GM19395 (cell line): ENCODE results near the gene DGKZ.
A peak's percentile ranks its signal among the peaks of the same experiment; 100 is the strongest.
"Not testable (repeated sequence)": the region's sequence is repeated elsewhere in the genome, so short reads cannot be mapped to it uniquely, and the experiment has no call there.

Experiments used
- ATAC-seq: cut with Tn5 transposase; IDR thresholded peaks from one replicate; pipeline ENCODE4 v1.9.1; 2021; ENCODE audit warnings: mild to moderate bottlenecking, moderate library complexity; ENCODE audit not compliant: unreplicated experiment

The DGKZ gene, protein sequence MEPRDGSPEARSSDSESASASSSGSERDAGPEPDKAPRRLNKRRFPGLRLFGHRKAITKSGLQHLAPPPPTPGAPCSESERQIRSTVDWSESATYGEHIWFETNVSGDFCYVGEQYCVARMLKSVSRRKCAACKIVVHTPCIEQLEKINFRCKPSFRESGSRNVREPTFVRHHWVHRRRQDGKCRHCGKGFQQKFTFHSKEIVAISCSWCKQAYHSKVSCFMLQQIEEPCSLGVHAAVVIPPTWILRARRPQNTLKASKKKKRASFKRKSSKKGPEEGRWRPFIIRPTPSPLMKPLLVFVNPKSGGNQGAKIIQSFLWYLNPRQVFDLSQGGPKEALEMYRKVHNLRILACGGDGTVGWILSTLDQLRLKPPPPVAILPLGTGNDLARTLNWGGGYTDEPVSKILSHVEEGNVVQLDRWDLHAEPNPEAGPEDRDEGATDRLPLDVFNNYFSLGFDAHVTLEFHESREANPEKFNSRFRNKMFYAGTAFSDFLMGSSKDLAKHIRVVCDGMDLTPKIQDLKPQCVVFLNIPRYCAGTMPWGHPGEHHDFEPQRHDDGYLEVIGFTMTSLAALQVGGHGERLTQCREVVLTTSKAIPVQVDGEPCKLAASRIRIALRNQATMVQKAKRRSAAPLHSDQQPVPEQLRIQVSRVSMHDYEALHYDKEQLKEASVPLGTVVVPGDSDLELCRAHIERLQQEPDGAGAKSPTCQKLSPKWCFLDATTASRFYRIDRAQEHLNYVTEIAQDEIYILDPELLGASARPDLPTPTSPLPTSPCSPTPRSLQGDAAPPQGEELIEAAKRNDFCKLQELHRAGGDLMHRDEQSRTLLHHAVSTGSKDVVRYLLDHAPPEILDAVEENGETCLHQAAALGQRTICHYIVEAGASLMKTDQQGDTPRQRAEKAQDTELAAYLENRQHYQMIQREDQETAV

DNA sequence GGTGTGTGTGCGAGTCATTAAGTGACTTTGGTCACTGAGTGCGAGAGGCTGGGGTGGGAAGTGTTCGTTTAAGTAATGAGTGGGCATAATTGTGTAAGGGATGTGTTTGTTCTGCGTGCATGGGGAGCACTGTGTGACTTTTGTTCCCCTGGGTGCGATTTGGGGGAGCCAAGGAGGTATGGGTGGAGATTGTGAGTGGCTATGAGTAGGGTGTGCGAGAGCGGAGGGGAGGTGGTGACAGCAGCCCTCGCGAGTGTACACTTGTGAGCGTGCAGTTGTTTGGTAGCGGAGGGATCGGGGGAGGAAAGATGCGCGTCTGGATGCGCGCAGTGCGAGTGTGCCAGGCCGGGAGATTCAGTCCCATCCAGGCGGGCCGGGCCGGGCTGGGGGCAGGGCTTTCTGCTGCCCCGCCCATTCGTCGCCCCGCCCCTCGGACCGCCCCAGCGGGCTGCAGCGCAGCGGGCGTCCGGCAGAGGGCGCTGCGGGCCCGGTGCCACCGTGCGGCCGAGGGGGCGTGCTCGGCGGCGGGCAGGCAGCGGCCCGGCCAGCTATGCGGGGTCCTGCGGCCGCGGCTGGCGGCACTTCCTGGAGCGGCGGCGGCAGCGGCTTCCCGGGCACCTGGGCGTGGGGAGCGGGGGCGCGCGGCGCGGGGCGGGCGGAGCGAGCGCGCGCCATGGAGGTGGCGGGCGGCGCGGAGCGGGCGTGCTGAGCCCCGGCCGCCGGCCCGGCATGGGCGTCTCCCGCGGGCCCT lies at the start of gene DGKZ:
Gene DGKZ (plus strand): TSS at position 578 of the 751 bp plus-strand sequence. CDS start 197 bp downstream, outside the sequence.
- peak; percentile 44 for ATAC-seq

DNA sequence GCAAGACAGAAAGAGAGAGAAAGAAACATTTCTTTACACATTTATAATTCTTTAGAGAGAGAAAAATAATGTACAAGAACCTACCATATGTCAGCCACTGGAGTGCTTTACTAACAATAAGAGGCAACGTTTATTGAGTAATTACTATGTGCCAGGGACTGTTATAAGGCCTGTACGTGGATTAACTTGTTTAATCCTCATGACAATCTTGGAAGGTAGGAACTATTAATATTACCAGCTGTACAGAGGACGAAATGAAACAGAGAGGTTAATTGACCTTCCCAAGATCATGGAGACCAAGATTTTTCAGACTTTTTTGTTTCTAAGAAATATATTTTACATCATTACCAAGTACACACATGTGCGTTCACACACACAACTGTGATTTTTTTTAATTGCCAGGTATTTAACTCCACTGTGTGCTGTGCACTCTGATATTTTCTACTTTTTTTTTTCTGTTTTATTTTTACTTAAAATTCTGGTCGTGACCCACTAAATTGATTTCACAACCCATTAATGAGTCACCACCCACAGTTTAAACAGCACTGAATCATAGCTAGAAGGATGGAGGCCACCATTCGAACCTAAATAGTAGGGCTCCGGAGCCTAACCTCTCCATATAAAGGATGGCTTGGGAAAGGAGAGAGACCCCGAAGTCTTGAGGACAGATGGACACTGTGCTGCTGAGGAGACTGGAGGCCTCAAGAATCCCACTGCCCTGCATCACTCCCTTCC lies 48.4 kb upstream of the DGKZ start:
- no peak for ATAC-seq

DNA sequence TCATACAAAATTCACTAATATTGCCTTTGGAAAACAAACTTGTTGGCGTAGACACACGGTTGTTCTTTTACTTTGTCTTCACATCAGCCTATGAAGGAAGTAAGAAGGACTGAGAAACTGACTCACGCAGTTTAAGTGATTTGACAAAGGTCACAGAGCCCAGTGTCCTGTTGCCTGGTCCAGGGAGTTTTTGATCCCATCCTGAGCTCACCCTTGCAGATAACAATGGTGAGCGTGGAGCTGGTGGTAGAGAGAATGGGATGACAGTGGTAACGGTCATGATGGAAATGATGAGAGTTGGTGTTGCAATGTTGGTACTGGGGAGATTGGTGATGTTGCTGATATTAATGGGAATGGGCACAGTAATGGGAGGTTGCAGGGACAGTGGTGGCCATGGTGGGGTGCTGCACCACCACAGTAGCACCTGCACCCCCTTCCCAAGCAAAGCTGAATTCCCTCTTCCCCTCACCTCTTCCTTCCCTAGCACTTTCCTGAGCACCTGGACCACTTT lies 47.8 kb upstream of the DGKZ start:
- ATAC-seq, result no peak

DNA sequence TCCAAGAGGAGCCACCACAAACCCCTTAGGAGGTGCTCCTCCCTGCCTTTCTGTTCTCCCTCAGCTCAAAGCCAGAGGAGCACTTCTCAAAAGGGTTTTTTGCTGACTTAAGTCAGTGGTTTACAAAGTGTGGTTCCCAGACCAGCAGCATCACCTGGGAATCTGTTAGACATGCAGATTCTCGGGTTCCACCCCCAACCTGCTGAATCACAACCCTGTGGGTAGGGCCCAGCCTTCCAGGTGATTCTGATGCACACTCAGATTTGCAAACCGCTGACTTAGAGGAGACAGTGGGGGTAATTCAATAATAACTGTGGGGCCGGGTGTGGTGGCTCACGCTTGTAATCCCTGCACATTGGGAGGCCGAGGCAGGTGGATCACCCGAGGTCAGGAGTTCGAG lies 47.0 kb upstream of the DGKZ start:
- no peak for ATAC-seq

DNA sequence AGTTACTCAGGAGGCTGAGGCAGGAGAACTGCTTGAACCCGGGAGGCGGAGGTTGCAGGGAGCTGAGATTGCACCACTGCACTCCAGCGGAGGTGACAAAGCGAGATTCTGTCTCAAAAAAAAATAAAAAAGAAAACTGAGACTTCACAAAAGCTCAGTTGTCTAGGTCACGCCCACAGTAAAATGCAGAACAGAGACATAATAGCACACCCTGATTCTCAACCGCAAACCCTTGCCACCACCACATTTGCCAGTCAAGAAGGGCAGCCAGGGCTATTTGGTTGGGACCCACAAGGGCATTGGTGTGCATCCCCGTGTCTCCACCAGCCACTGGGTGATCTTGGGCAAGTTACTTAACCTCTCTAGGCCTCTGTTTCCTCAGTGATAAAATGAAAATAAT lies 44.4 kb upstream of the DGKZ start:
- ATAC-seq, result peak; percentile 89

DNA sequence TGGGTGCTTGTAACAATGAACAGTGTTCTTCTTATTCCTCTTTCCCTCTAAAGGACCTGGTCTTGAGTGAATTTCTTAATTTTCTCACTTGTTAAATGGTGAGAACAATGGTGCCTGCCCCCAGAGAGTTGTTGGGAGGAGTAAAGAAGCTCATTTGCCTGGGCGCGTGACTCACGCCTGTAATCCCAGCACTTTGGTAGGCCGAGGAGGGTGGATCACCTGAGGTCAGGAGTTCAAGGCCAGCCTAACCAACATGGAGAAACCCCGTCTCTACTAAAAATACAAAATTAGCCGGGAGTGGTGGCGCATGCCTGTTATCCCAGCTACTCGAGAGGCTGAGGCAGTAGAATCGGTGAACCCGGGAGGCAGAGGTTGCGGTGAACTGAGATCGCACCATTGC lies 43.2 kb upstream of the DGKZ start:
- not testable (repeated sequence) for ATAC-seq

DNA sequence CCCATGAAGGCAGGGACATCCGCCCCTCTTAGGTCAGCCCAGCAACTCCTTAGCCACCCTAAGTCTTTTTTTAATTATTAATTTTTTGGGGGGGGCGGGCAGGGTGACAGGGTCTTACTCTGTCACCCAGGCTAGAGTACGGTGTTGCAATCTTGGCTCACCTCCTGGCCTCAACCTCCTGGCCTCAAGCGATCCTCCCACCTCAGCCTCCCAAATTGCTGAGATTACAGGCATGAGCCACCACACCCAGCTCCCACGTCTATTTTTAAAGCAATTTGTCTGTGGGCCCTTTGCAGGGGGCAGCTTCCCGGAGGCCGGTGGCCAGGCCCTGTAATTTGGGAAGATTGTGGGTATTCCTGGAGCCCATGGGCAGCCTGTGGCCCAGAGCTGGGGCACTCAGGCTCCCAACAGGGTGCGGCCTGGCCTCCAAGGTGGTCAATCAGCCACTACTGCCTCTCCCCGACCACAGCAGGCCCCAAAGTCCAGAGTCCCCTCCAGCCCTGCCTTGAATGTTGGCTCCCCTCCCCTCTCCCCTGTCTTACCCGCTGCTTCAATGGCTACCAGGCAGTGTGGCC lies 42.6 kb upstream of the DGKZ start:
- ATAC-seq, result no peak

DNA sequence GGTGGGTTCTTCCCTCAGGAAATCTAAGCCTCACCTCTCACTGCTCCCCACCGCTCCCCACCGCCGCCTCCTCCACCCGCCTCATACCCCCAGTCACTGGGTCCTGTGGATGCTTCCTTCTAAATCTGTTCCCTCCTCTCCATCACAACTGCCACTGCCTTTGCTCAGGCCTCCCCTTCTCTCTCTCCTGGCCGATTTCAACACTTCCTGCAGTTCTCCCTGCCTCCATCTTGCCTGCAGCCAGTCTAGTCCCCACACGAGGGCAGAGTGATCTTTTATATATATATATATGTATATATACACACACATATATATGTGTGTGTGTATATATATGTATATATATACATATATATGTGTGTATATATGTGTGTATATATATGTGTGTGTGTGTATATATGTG lies 42.0 kb upstream of the DGKZ start:
- ATAC-seq, result no peak

DNA sequence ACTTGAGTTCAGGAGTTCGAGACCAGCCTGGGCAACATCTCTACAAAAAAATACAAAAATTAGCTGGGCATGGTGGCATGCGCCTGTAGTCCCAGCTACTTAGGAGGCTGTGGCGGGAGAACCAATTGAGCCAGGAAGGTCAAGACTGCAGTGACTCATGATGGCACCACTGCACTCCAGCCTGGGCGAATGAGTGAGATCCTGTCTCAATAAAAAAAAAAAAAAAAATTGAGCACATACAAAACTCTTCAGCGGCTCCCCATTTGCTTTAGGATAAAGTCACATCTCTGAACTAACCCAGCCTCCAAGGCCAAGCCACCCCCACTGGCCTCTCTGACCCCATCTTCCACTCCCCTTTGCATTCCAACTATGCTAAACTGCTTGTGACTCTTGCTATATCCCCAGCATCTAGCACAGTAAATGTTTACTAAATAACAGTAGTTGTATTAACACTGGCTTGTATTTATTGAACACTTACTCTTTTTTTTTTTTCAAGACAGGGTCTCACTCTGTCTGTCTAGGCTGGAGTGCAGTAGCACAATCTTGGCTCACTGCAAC lies 40.9 kb upstream of the DGKZ start:
- ATAC-seq, result no peak

DNA sequence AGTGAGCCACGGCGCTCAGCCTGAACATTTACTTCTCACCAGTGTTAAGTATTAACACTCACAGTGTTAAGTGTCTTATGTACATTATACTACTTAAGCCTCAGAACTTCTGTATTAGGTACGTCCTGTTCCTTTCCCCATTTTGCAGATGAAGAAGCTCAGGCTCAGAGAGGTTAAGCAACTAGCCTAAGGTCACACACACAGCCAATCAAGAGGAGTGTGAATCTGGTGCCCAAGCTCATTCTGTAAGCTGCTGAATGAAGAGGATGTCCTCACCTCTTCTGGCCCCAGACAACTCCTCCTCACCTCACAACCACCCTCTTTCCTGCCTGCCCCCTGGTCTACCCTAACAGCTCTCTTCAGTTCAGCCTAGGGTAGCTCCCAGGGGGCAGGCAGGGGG lies 39.9 kb upstream of the DGKZ start:
- ATAC-seq, result no peak

DNA sequence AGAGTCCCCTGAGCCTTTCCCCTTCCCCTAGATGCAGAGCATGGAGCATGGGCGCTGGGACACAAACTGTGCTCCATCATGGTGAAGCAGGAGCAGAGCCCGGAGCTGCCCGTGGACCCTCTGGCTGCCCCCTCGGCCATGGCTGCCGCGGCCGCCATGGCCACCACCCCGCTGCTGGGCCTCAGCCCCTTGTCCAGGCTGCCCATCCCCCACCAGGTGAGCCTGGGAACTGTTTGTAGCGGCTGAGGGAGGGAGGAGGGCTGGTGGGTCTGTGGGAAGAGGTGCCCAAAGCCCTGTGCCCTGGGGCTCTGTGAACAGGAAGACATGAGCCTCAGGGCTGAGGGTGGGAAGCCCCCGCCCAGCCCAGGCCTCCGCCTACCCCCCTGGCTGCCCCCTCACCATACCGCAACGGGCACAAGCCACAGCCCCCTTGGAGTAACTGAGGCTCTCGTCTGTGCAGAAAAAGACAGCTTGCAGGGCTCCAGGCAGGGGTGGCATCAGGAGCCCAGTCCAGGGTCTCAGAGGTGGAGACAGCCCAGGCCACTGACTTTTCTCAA lies 39.4 kb upstream of the DGKZ start:
- ATAC-seq, result no peak

DNA sequence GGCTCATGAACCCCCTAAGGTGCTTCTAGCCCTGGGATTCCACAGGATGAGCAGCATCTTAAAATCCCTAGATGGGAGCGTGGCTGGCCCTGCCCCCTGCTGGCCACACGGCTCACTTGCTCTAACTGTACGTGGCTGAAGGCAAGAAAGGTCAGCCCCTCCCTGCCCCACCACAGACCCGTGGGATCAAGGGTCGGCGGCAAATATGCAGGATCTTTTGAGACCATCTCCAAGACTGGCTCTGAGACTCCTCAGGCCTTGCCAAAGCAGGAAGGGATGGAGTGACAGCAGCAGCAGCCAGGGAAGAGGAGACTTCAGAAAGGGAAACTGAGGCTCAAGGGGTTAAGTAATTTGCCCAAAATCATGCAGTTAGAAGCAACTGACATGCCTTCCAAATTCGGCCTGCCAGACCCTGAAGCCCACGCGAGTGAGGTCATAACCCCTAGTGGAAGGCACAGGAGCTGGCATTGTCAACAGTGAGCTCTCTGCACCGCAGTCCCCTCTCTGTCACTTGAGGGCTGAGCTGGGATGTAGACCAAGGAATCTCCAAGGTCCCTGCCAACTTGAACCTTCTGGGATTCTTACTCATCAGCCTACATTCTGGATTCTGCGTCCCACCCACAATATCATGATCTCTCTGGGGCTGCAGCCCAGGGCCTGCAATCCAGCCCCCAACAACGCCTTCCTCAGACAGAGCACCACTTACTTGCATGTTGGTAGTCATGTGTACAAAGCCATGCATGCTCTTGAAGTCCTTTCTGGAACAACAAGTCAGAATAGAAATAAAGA lies 38.4 kb upstream of the DGKZ start:
- ATAC-seq, result peak; percentile 65

DNA sequence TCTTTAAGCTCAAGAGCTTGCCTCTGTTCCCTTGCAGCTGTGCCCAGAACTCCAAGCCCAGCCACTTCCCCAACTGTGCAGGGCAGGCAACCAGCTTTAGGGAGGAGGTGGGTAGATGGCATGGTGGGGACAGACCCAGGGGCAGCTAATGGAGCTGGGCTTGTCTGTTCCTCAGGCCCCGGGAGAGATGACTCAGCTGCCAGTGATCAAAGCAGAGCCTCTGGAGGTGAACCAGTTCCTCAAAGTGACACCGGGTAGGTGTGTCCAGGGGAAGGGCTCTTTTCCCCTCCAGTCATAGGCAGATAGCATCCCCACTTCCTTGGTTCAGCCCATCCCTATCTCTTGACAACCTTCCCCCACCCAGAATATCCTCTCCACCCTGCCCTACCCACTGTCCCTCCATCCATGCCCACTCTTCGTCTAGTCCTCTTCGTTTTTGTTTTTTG lies 37.4 kb upstream of the DGKZ start:
- ATAC-seq, result no peak

DNA sequence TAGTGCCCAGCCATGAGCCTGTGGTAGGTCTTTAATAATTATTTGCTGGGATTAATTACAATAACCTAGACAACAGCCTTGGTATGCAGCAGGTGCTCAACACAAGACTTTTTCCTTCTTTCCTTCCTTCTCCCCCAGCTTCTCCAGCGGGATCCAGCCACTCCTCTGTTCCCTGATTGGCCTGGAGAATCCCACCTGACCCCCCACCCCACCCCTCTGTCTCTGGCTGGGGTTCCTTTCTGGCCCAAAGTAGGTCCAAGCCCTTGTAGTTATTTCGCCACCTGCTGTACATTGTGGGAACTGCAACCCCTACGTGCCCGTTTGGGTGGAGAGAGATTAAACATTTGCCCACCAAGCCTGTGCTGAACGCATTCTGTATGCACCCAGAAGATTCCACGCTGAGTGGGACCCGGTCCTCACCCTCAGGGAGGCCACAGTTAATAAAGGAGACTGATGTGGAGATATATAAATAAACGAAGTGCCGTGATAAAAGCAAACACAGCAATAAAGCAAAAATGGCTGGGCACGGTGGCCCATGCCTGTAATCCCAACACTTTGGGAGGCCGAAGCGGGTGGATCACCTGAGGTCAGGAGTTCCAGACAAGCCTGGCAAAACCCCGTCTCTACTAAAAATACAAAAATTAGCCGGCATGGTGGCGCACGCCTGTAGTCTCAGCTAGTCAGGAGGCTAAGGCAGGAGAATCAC lies 32.1 kb upstream of the DGKZ start:
- ATAC-seq, result no peak

DNA sequence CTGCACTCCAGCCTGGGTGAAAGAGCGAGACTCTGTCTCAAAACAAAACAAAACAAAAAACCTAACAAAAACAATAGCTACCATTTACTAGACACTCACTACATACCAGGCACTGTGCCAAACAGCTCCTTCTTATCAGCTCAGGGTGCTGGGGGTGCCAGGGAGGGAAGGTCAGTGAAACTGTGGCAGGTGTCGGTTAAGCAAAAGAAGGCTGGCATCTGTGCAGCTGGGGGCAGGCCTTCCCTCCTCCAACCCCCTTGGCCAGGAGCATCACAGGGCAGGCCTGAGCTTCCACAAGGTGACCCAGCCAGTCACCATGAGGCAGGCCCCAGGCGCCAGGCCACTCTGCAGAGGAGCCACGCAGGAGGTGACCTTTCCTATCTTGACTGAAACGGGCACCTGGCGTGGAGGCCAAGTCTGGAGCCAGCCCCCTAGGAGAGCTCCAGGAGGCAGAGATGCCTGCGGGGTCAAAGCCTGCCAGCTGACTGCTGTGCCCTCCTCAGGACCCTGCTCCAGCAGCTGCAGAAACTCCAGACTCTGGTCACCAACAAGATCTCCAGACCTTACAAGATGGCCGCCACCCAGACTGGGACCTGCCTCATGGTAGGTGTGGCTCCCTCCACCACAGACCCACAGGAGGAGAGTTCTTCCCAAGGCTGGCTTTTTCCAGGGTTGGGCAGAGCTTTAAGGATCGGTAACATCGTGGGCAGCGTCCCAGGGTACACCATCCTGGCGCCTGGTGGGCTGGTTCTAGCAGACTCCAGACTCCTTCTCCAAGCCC lies 31.3 kb upstream of the DGKZ start:
- ATAC-seq, result no peak

DNA sequence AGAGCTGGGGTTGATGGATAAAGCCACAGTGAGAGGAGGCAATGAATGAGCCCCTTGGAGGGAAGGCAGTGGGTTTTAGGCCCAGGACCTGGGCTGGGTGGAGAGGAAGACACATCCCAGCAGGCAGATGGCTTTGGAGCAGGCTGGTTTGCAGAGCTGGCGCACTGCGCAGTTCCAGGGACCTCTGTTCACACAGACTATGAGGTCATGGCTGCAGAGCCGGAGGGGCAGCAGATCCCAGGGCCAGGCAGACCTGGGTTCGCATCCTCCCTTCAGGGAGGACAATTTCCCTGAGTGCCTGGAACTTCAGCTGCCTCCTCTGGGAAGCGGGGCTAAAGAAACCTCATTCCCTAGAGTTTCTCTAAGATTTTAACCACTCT lies 28.2 kb upstream of the DGKZ start:
- no peak for ATAC-seq

DNA sequence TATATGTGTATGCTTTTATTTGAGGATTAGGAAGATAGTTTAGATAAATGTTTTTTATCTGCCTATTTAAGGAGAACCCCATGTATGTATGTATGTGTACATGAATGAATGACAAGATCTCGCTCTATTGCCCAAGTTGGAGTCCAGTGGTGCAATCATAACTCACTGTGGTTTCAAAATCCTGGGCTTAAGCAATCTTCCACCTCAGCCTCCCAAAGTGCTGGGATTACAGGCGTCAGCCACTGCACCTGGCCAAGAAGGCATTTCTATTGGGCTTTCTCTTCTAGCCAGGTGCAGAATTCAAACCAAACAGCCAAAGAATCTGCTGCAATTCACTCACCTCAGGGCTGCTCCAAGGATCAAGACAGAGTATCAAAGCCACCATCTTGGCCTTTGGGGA lies 25.5 kb upstream of the DGKZ start:
- no peak for ATAC-seq
